ENCODE data around the gene TASP1. TPM values are rescaled to one million over a fixed set of nuclear protein-coding genes. Genes with fewer than 3 reads are reported as not detected.

Gene TASP1
- total RNA-seq, 4 donors from 2014 or later: 3.0 to 18.1 (median 12.9) TPM

GRCh38 chr20:13468166-13468565 lies 170.6 kb downstream of the TASP1 start:
- Histone ChIP-seq H3K9me3 (peaks cover 0 to 4% of the 10 kb centered on the region in 2 donors), H3K36me3 (no peaks in the 10 kb centered on the region), H3K27me3 (no peaks in the 10 kb centered on the region), H3K27ac (no peak overlapping the region), H3K4me1 (no peaks in the 10 kb centered on the region), H3K4me3 (no peak overlapping the region)
- no peak for DNase-seq
- in situ Hi-C loops (cut with MboI; ENCODE audit: low pct_ligation_motif_present in 1 of 4, low pct_unique_long_range_greater_than_20kb in 1 of 4, low sequenced_read_pairs in 3 of 4): no loop called here
- intact Hi-C loops (cut with DNase I; ENCODE audit: low total_unique reads): no loop called here
- no peak for TF ChIP-seq POLR2A (IDR thresholded peaks at IDR 0.05)
- TF ChIP-seq EP300 (IDR thresholded peaks at IDR 0.05; ENCODE audit: low read depth): no peak
- TF ChIP-seq, protein P1, sequence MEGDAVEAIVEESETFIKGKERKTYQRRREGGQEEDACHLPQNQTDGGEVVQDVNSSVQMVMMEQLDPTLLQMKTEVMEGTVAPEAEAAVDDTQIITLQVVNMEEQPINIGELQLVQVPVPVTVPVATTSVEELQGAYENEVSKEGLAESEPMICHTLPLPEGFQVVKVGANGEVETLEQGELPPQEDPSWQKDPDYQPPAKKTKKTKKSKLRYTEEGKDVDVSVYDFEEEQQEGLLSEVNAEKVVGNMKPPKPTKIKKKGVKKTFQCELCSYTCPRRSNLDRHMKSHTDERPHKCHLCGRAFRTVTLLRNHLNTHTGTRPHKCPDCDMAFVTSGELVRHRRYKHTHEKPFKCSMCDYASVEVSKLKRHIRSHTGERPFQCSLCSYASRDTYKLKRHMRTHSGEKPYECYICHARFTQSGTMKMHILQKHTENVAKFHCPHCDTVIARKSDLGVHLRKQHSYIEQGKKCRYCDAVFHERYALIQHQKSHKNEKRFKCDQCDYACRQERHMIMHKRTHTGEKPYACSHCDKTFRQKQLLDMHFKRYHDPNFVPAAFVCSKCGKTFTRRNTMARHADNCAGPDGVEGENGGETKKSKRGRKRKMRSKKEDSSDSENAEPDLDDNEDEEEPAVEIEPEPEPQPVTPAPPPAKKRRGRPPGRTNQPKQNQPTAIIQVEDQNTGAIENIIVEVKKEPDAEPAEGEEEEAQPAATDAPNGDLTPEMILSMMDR (IDR thresholded peaks at IDR 0.05): no peak
- TF ChIP-seq POLR2AphosphoS5 (IDR thresholded peaks at IDR 0.05): no peak

DNA sequence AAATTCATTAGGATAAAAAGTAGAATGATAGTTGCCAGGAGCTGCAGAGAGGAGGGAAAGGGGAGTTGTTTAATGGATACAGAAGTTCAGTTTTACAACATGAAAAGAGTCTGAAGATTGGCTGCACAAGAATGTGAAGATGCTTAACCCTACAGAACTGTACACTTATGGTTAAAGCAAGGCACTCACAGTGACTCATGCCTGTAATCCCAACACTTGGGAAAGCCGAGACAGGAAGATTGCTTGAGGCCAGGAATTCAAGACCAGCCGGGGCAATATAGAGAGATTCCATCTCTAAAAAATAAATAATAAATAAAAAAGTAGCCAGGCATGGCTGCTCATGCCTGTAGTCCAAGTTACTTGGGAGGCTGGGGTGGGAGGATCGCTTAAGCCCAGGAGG lies 174.0 kb downstream of the TASP1 start:
- in situ Hi-C loops (cut with MboI; ENCODE audit: low pct_ligation_motif_present in 1 of 4, low pct_unique_long_range_greater_than_20kb in 1 of 4, low sequenced_read_pairs in 3 of 4): no loop called here
- Histone ChIP-seq H3K9me3 (peaks cover 0 to 4% of the 10 kb centered on the region in 2 donors), H3K27me3 (no peaks in the 10 kb centered on the region), H3K27ac (no peak overlapping the region), H3K4me1 (no peaks in the 10 kb centered on the region), H3K36me3 (no peaks in the 10 kb centered on the region), H3K4me3 (no peak overlapping the region)
- intact Hi-C loops (cut with DNase I; ENCODE audit: low total_unique reads): no loop called here
- WGBS, 2 donors (ENCODE audit: low coverage in 1 of 2): 85 to 88% methylated on average over 3 of the region's 3 CpGs
- TF ChIP-seq EP300 (IDR thresholded peaks at IDR 0.05; ENCODE audit: low read depth): no peak
- TF ChIP-seq, protein P1 (IDR thresholded peaks at IDR 0.05): no peak
- TF ChIP-seq POLR2AphosphoS5 (IDR thresholded peaks at IDR 0.05): no peak
- no peak for TF ChIP-seq POLR2A (IDR thresholded peaks at IDR 0.05)
- no peak for DNase-seq

- in situ Hi-C loops (cut with MboI; ENCODE audit: low pct_ligation_motif_present in 1 of 4, low pct_unique_long_range_greater_than_20kb in 1 of 4, low sequenced_read_pairs in 3 of 4) (no loop called here), intact Hi-C loops (cut with DNase I; ENCODE audit: low total_unique reads) (no loop called here)
- WGBS, 2 donors (ENCODE audit: low coverage in 1 of 2): 92 to 100% methylated on average over 1 to 2 of the region's 2 CpGs
- no peak for DNase-seq
- no peak overlapping the region for H3K4me3 ChIP-seq
- H3K4me1 ChIP-seq: no peaks in the 10 kb centered on the region
- TF ChIP-seq POLR2AphosphoS5 (IDR thresholded peaks at IDR 0.05) (no peak), EP300 (IDR thresholded peaks at IDR 0.05; ENCODE audit: low read depth) (no peak), POLR2A (IDR thresholded peaks at IDR 0.05) (no peak)
- TF ChIP-seq, protein P1 (IDR thresholded peaks at IDR 0.05): no peak
- H3K9me3 ChIP-seq: no peaks in the 10 kb centered on the region
- no peaks in the 10 kb centered on the region for H3K27me3 ChIP-seq
- no peak overlapping the region for H3K27ac ChIP-seq
- no peaks in the 10 kb centered on the region for H3K36me3 ChIP-seq
These were observed 176.8 kb downstream of the TASP1 start for GRCh38 chr20:13461849-13462458.

DNA sequence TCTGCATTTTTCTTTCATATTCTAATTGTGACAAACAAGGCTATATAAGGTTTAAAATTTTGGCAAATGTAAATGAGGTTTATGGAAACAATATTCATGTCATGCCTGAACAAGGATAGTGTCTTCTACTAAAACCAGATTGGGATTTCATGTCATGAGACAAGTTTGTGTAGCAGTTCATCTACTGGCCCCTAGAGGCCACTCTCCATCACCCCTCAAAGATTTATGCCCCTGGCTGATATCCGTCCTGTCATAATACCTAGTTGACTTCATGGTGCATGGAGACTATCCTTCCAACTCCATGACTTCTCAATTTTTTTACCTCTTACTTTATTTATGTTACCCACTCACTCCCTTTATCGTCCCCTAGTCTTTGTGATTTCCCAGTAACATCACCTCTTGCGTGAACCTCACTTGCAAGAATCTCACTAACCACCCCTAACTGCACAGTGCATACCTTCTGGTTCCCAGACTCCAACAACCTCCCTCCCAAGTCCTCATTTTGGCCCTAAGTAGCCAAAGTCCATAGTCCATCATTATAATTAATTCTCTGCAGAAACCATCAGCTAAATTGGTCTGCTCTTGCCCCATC lies 179.8 kb downstream of the TASP1 start:
- 68 to 75% methylated on average over 3 of the region's 3 CpGs for WGBS, 2 donors (ENCODE audit: low coverage in 1 of 2)
- Histone ChIP-seq H3K27ac (no peak overlapping the region), H3K4me1 (no peaks in the 10 kb centered on the region), H3K27me3 (no peaks in the 10 kb centered on the region), H3K4me3 (no peak overlapping the region), H3K9me3 (no peaks in the 10 kb centered on the region), H3K36me3 (no peaks in the 10 kb centered on the region)
- TF ChIP-seq POLR2AphosphoS5 (IDR thresholded peaks at IDR 0.05): no peak
- TF ChIP-seq, protein P1 (IDR thresholded peaks at IDR 0.05): peak; percentile 46 to 76 (median 57)
- in situ Hi-C loops (cut with MboI; ENCODE audit: low pct_ligation_motif_present in 1 of 4, low pct_unique_long_range_greater_than_20kb in 1 of 4, low sequenced_read_pairs in 3 of 4): no loop called here
- intact Hi-C loops (cut with DNase I; ENCODE audit: low total_unique reads): no loop called here
- peak; percentile 18 for DNase-seq

Measured in transverse colon (tissue), 4 donors.